K562 (cell line): ENCODE measurements around the gene ATG10.

Experiments used
- FOXP1 ChIP-seq: sonication (generic); formaldehyde crosslinking; IDR thresholded peaks from 2 replicates; pipeline ENCODE4 v1.8.0; 2022; ENCODE audit warnings: mild to moderate bottlenecking, missing genetic modification reagents
- SETDB1 ChIP-seq: IDR thresholded peaks from one replicate; pipeline ENCODE4 v1.6.1; 2012; ENCODE audit warnings: low read length, control low read depth, inconsistent platforms
- SNRNP70 ChIP-seq: fragments of 200-400 bp; formaldehyde crosslinking; optimal IDR thresholded peaks from 2 replicates; pipeline ENCODE3; 2017; ENCODE audit warnings: low read depth, low read length

GRCh38 chr5:82011761-82012160 is 39.9 kb downstream of the ATG10 start:
- TF ChIP-seq SNRNP70 (no peak), FOXP1 (no peak), SETDB1 (no peak)
